Measurements from ENCODE around the gene WIPF2.

DNA sequence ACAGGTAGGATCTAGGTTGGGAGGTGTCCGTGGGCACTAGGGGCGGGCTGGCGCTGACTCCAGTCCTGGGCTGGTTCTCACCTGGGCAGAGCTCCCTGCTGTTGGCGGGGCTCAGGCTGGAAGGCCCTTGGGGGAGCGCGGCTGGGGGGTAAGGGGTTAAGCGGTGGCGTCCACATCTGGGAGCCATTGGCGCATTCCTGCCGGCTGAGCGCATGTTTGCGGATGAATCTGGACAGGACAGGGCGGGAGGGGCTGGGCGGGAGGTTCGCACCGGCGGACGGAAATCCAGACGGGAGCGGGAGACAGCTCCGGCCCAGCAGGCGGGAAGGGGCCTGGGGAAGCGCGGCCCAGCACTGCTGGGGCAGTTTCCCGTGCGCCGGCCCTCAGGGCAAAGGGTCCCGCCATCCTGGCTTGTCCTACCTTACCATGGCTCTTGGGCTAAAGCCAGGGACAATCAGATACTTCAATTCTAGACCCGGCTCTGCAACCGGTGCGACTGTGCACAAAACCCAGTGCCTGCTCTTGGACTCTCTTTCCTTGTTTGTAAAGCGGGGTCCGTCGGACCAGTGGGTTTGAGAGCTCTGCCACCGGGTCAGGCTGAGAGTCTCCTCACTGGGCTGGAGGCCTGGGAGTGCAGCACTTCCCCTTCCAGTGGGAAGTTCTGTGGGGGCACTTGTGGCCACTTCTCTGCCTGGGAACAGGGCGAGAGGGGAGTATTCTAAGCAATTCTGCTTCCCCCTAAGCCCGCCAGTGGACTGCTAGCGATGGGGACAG lies 97.7 kb downstream of the WIPF2 start:
- TF ChIP-seq, protein P1, sequence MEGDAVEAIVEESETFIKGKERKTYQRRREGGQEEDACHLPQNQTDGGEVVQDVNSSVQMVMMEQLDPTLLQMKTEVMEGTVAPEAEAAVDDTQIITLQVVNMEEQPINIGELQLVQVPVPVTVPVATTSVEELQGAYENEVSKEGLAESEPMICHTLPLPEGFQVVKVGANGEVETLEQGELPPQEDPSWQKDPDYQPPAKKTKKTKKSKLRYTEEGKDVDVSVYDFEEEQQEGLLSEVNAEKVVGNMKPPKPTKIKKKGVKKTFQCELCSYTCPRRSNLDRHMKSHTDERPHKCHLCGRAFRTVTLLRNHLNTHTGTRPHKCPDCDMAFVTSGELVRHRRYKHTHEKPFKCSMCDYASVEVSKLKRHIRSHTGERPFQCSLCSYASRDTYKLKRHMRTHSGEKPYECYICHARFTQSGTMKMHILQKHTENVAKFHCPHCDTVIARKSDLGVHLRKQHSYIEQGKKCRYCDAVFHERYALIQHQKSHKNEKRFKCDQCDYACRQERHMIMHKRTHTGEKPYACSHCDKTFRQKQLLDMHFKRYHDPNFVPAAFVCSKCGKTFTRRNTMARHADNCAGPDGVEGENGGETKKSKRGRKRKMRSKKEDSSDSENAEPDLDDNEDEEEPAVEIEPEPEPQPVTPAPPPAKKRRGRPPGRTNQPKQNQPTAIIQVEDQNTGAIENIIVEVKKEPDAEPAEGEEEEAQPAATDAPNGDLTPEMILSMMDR (conservative IDR thresholded peaks at IDR 0.05 in 1 of 2, IDR thresholded peaks at IDR 0.05 in 1 of 2; ENCODE audit: extremely low read depth in 1 of 2, insufficient read depth in 1 of 2, low read depth in 1 of 2, low read length in 2 of 2): peak in 1 of 2 donors; percentile 7
- TF ChIP-seq EZH2 (IDR thresholded peaks at IDR 0.05; ENCODE audit: borderline replicate concordance, low read length): no peak

All from mammary epithelial cell (primary cell).